ENCODE data around the gene DCST2.

DNA sequence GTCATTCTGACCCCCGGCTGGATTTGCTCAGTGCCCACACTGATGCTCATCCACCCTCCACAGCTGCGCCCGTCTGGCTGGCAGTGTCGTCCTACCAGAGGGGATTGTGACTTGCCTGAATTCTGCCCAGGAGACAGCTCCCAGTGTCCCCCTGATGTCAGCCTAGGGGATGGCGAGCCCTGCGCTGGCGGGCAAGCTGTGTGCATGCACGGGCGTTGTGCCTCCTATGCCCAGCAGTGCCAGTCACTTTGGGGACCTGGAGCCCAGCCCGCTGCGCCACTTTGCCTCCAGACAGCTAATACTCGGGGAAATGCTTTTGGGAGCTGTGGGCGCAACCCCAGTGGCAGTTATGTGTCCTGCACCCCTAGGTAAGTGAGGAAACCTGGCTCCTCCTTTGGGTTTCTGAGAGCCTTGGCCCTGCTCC lies 24.2 kb upstream of the DCST2 start:
- TF ChIP-seq, protein P1, sequence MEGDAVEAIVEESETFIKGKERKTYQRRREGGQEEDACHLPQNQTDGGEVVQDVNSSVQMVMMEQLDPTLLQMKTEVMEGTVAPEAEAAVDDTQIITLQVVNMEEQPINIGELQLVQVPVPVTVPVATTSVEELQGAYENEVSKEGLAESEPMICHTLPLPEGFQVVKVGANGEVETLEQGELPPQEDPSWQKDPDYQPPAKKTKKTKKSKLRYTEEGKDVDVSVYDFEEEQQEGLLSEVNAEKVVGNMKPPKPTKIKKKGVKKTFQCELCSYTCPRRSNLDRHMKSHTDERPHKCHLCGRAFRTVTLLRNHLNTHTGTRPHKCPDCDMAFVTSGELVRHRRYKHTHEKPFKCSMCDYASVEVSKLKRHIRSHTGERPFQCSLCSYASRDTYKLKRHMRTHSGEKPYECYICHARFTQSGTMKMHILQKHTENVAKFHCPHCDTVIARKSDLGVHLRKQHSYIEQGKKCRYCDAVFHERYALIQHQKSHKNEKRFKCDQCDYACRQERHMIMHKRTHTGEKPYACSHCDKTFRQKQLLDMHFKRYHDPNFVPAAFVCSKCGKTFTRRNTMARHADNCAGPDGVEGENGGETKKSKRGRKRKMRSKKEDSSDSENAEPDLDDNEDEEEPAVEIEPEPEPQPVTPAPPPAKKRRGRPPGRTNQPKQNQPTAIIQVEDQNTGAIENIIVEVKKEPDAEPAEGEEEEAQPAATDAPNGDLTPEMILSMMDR (IDR thresholded peaks at IDR 0.05), result no peak
- TF ChIP-seq POLR2A (IDR thresholded peaks at IDR 0.05), result no peak
- no peak for TF ChIP-seq EP300 (IDR thresholded peaks at IDR 0.05)
